GM12891 (cell line): ENCODE measurements around the gene LEPROT.

Source experiments
- POLR2A ChIP-seq: IDR thresholded peaks from 2 replicates; pipeline ENCODE4 v1.6.1; 2011; ENCODE audit warnings: low read depth, low read length, control low read depth
- POLR2AphosphoS5 ChIP-seq: IDR thresholded peaks from 2 replicates; pipeline ENCODE4 v1.6.1; 2011; ENCODE audit warnings: low read depth, low read length, control low read depth

DNA sequence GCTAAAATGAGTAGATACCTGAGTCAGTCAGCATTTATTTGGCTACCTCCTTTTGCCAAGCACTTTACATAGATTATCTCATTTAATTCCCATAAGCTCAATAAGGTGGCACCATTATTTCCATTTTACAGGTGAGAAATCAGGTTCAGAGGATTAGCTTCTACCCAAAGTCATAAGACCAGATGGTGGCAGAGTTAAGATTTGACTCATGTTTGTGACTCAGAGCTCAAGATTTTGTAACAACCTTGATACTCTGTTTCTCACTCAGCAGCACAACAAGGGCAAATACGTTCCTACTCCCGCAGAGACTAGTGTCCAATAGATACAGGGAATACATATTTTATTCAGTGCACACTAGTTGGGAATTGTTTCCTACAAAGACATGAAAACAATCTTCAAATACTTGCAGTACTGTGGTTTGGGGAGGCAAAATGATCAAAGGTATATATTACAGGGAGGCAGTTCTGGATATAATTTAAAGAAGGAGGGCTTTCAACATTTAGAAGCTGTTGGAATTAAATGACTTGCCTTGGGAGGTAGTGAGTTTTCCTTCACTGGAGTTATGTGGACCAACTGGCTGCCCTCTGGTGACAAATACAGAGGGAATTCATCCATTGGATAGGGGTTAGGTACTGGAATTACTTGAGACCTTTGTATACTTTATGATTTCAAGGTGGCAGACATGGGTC is 3.6 kb downstream of the LEPROT start:
- no peak for TF ChIP-seq POLR2A
- TF ChIP-seq POLR2AphosphoS5: no peak
